AG04449 (cell line): ENCODE measurements around the gene NEK6.

Experiments
- CTCF ChIA-PET: fragments of 350-600 bp; formaldehyde crosslinking; extraction: SDS; loops from one replicate; lab custom pipeline; 2021; ENCODE audit warnings: antibody characterized with exemption; lab: Yijun Ruan, JAX
- POLR2A ChIA-PET: fragments of 400-600, 350-600 bp; formaldehyde crosslinking; extraction: SDS; loops from one replicate; lab custom pipeline; 2020; ENCODE audit warnings: antibody characterized with exemption, inconsistent platforms; lab: Yijun Ruan, JAX
- DNase-seq: peaks from one replicate; pipeline ENCODE4 v3.0.0-alpha.2; 2010; ENCODE audit warnings: low read depth, low spot score
- H3K4me3 ChIP-seq: 2 replicates; pipeline ENCODE4 v1.5.1; 2011; ENCODE audit warnings: low read depth, mild to moderate bottlenecking, control low read depth, low read length
- TF ChIP-seq, protein P1 (sequence below): IDR thresholded peaks from one replicate; pipeline ENCODE4 v1.5.1; 2011; ENCODE audit warnings: mild to moderate bottlenecking, moderate library complexity, low read length, control low read depth, inconsistent platforms; ENCODE audit not compliant: insufficient read depth; ENCODE audit errors: missing control alignments

NEK6 gene

GRCh38 chr9:124392871-124393460, 135.2 kb downstream of the NEK6 start:
- H3K4me3 ChIP-seq: no peak overlapping the region
- CTCF ChIA-PET: interaction anchor here (0.6 to 10.1 kb wide), 17 partner anchors 9 to 273 kb away, joined by 3 to 177 read pairs (median 4); no protein-coding TSS in a partner anchor
- POLR2A ChIA-PET: interaction anchor here (1.0 to 1.1 kb wide), 2 partner anchors 15 to 19 kb away, joined by 3 to 4 read pairs; no protein-coding TSS in a partner anchor
- peak; percentile 63 for DNase-seq
- TF ChIP-seq, protein P1, sequence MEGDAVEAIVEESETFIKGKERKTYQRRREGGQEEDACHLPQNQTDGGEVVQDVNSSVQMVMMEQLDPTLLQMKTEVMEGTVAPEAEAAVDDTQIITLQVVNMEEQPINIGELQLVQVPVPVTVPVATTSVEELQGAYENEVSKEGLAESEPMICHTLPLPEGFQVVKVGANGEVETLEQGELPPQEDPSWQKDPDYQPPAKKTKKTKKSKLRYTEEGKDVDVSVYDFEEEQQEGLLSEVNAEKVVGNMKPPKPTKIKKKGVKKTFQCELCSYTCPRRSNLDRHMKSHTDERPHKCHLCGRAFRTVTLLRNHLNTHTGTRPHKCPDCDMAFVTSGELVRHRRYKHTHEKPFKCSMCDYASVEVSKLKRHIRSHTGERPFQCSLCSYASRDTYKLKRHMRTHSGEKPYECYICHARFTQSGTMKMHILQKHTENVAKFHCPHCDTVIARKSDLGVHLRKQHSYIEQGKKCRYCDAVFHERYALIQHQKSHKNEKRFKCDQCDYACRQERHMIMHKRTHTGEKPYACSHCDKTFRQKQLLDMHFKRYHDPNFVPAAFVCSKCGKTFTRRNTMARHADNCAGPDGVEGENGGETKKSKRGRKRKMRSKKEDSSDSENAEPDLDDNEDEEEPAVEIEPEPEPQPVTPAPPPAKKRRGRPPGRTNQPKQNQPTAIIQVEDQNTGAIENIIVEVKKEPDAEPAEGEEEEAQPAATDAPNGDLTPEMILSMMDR: peak; percentile 55

DNA sequence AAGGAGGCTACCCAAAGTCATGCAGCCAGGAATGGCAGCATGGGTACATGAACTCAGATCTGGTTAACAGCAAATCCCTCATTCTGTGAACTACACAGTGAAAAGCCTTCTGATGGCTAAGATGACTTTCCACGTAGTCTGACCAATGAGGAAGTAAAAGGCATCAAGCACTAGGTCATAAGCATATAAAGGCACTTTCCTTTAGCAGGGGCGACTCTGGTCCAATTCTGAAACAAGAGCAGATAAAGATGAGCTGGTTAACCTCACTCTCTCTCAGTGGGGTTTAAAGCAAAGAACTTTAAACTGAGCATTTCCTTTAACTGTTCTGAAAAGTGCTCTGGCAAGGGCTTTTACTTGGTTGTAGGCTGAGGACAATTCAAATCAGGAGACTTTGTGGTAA, 136.4 kb downstream of the NEK6 start:
- H3K4me3 ChIP-seq: no peak overlapping the region
- DNase-seq: no peak
- TF ChIP-seq, protein P1: no peak
- POLR2A ChIA-PET: no interaction called here
- CTCF ChIA-PET: interaction anchor here (0.7 to 10.1 kb wide), 12 partner anchors 10 to 272 kb away, joined by 3 to 177 read pairs (median 7); partner anchors contain the start of gene PSMB7

DNA sequence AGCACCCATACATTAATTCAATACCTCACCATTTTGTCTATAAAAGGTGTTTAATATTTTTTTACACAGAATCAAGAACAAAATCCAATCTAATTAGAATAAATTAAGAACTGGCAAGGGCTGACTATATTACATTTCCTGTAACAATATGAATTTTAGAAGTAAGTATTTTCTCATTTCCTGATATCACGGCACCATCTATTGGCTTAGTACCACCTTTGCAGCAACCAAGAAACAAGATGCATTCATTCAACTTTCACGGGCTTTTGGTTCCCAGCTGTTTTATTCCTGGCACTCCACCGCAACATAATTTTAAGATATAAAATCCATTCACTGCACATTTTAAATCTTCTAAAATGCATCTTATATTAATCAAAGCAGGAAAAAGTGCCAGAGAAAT, 136.8 kb downstream of the NEK6 start:
- POLR2A ChIA-PET: no interaction called here
- CTCF ChIA-PET: interaction anchor here (0.7 to 10.1 kb wide), 15 partner anchors 11 to 353 kb away, joined by 3 to 177 read pairs (median 6); partner anchors contain the start of gene PSMB7
- TF ChIP-seq, protein P1: no peak
- no peak overlapping the region for H3K4me3 ChIP-seq
- no peak for DNase-seq

GRCh38 chr9:124395826-124396225, 138.1 kb downstream of the NEK6 start:
- TF ChIP-seq, protein P1: no peak
- no peak for DNase-seq
- CTCF ChIA-PET: interaction anchor here (1.1 to 10.1 kb wide), 8 partner anchors 9 to 355 kb away, joined by 3 to 177 read pairs (median 8); partner anchors contain the start of gene PSMB7

DNA sequence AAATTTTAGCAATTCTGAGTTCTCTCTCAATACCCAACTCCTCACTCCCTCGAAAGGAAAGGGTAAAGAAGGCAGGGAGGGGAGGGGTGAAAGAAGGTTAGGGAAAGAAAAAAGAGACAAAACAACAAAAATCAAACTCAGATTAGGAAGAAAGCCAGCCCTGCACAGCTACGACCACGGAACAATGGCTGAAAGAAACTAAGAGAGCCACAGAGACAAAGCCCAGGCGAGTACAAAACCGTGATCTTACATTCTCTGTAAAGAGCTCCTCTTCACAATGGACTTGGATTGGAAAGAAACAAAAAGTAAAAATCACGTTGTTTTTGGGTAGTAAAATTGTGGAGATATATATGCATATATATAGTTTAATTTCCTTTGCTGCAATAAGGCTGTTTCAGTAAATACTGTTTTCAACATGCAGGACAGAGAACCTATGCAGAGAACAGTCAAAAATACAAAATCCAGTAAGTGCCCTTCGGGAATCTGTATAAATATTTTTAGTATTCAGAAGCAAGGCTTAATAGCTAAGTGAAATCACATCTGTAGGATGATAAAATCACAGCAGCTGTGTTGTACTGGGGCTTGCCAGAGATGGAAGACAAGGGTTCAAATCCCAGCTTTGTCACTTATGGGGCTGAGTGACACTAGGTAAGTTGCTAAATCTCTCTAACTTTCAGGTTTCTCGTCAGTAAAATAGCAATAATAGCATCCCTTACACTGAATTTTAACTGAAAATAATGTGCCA, 140.6 kb downstream of the NEK6 start:
- TF ChIP-seq, protein P1: no peak
- POLR2A ChIA-PET: no interaction called here
- no peak overlapping the region for H3K4me3 ChIP-seq
- no peak for DNase-seq
- CTCF ChIA-PET: interaction anchor here (0.8 to 16.5 kb wide), 8 partner anchors 7 to 356 kb away, joined by 3 to 177 read pairs (median 4); no protein-coding TSS in a partner anchor

More at GRCh38 chr9:124395826-124396225, 138.1 kb downstream of the NEK6 start:
- no peak overlapping the region for H3K4me3 ChIP-seq
- POLR2A ChIA-PET: interaction anchor here (1.1 kb wide), 1 partner anchor 15 kb away, joined by 4 read pairs; no protein-coding TSS in a partner anchor
